CD14-positive monocyte (primary cell): ENCODE data around the gene CNTN4. TPM values are rescaled to one million over a fixed set of nuclear protein-coding genes. Genes with fewer than 3 reads are reported as not detected.

Source experiments
- DNase-seq, 3 donors: peaks; one replicate each; pipeline ENCODE4 v3.0.0-alpha.2; 2011 to 2022
- H2AFZ ChIP-seq: 2 replicates; pipeline ENCODE4 v1.6.0; 2012; ENCODE audit warnings: mild to moderate bottlenecking, low read depth, low read length, inconsistent platforms; ENCODE audit not compliant: insufficient read depth, poor library complexity, severe bottlenecking
- H3K27ac ChIP-seq, 2 donors: 1 replicate in 1 of 2; 2 replicates in 1 of 2; pipeline ENCODE4 v1.5.1; 2012 to 2013; ENCODE audit warnings: low read length in 2 of 2, control low read depth in 1 of 2, inconsistent platforms in 1 of 2, low read depth in 1 of 2, mild to moderate bottlenecking in 1 of 2
- H3K27me3 ChIP-seq, 2 donors: one replicate each; pipeline versions ENCODE4 v1.6.0 to v1.6.1; 2011 to 2013; ENCODE audit warnings: low read length in 2 of 2; ENCODE audit not compliant: control insufficient read depth in 2 of 2, insufficient read depth in 2 of 2
- H3K36me3 ChIP-seq, 2 donors: replicated peaks in 1 of 2; 1 replicate in 1 of 2; 2 replicates in 1 of 2; pipeline versions ENCODE4 v1.5.1 to v1.6.1; 2012 to 2013; ENCODE audit warnings: low read length in 2 of 2, control low read depth in 1 of 2, inconsistent platforms in 1 of 2, mild to moderate bottlenecking in 1 of 2; ENCODE audit not compliant: insufficient read depth in 2 of 2, control insufficient read depth in 1 of 2
- H3K4me1 ChIP-seq, 2 donors: 1 replicate in 1 of 2; 2 replicates in 1 of 2; pipeline versions ENCODE4 v1.5.1 to v1.6.1; 2012 to 2013; ENCODE audit warnings: low read length in 2 of 2, control low read depth in 1 of 2, inconsistent platforms in 1 of 2, mild to moderate bottlenecking in 1 of 2, moderate library complexity in 1 of 2; ENCODE audit not compliant: insufficient read depth in 2 of 2, control insufficient read depth in 1 of 2
- H3K4me2 ChIP-seq: replicated peaks from 2 replicates; pipeline ENCODE3; 2012; ENCODE audit warnings: low read length, moderate library complexity, mild to moderate bottlenecking; ENCODE audit not compliant: poor library complexity, severe bottlenecking; ENCODE audit errors: extremely low read depth
- H3K4me3 ChIP-seq, 3 experiments: fragments of 200-600 bp in 1 of 3; sonication (generic) in 1 of 3; replicated peaks in 1 of 3; 1 replicate in 2 of 3; 2 replicates in 1 of 3; pipeline ENCODE4 v1.5.1; 2011 to 2013; ENCODE audit warnings: low read length in 3 of 3, mild to moderate bottlenecking in 3 of 3, control low read depth in 2 of 3, low read depth in 2 of 3, inconsistent platforms in 1 of 3, moderate library complexity in 1 of 3
- H3K79me2 ChIP-seq: 2 replicates; pipeline ENCODE4 v1.6.0; 2012; ENCODE audit warnings: mild to moderate bottlenecking, control low read depth, inconsistent platforms, low read length, moderate library complexity; ENCODE audit not compliant: insufficient read depth
- H3K9ac ChIP-seq: 2 replicates; pipeline ENCODE4 v1.6.0; 2017; ENCODE audit warnings: low read length, mild to moderate bottlenecking; ENCODE audit not compliant: insufficient read depth, poor library complexity, severe bottlenecking
- H3K9me3 ChIP-seq, 2 donors: replicated peaks in 1 of 2; 1 replicate in 1 of 2; 2 replicates in 1 of 2; pipeline versions ENCODE4 v1.5.1 to v1.6.1; 2012 to 2013; ENCODE audit warnings: low read length in 2 of 2, control low read depth in 1 of 2; ENCODE audit not compliant: control insufficient read depth in 1 of 2, insufficient read depth in 1 of 2
- H4K20me1 ChIP-seq: 2 replicates; pipeline ENCODE4 v1.6.0; 2012; ENCODE audit warnings: mild to moderate bottlenecking, low read length, control low read depth, moderate library complexity; ENCODE audit not compliant: insufficient read depth
- H3K27ac Mint-ChIP-seq, 7 donors: one replicate each; pipeline ENCODE4 v1.8.0; 2020; ENCODE audit warnings: mild to moderate bottlenecking in 7 of 7, mixed read lengths in 7 of 7, moderate library complexity in 6 of 7, inconsistent platforms in 2 of 7
- H3K27me3 Mint-ChIP-seq, 3 donors: one replicate each; pipeline ENCODE4 v1.8.0; 2021 to 2022; ENCODE audit warnings: low read depth in 3 of 3, mild to moderate bottlenecking in 3 of 3, mixed read lengths in 3 of 3, moderate library complexity in 3 of 3, inconsistent platforms in 1 of 3
- H3K36me3 Mint-ChIP-seq, 2 donors: one replicate each; pipeline ENCODE4 v1.8.0; 2020; ENCODE audit warnings: mixed read lengths in 2 of 2, inconsistent platforms in 1 of 2, mild to moderate bottlenecking in 1 of 2
- H3K4me1 Mint-ChIP-seq: one replicate; pipeline ENCODE4 v1.8.0; 2020; ENCODE audit warnings: mild to moderate bottlenecking, mixed read lengths
- H3K4me3 Mint-ChIP-seq, 2 donors: one replicate each; pipeline ENCODE4 v1.8.0; 2020; ENCODE audit warnings: mild to moderate bottlenecking in 2 of 2, mixed read lengths in 2 of 2, moderate library complexity in 1 of 2
- H3K9me3 Mint-ChIP-seq, 7 donors: one replicate each; pipeline ENCODE4 v1.8.0; 2020 to 2022; ENCODE audit warnings: mixed read lengths in 7 of 7, mild to moderate bottlenecking in 6 of 7, moderate library complexity in 6 of 7, inconsistent platforms in 2 of 7
- CTCF ChIP-seq: fragments of 200-600 bp; IDR thresholded peaks from one replicate; pipeline ENCODE4 v1.8.0; 2022; ENCODE audit warnings: antibody characterized with exemption, mild to moderate bottlenecking
- WGBS: methylation state at CpG from one replicate; pipeline ENCODE4 v1.1.5; 2013; ENCODE audit warnings: missing lambda C conversion rate; ENCODE audit not compliant: insufficient coverage; 5-methylcytosine and 5-hydroxymethylcytosine counted together
- intact Hi-C, 2 donors: fragments of 100-400 bp; cut with micrococcal nuclease; formaldehyde crosslinking; loops; one replicate each; pipeline versions ENCODE4 v1.15.0 to v1.15.1; 2023
- polyA plus RNA-seq, 3 donors: library from polyadenylated mRNA; depleted of rRNA in 1 of 3; unstranded in 2 of 3; stranded (reverse) in 1 of 3; fragments of 300-500 nt in 2 of 3; fragments of >200 nt in 1 of 3; fragmentation: Illumina TruSeq in 2 of 3; gene quantifications; 1 replicate in 2 of 3; 2 replicates in 1 of 3; pipeline ENCODE4 v1.2.3, GENCODE V29; 2012 to 2021

Gene CNTN4
- polyA plus RNA-seq, 3 donors: not detected

GRCh38 chr3:2504912-2505311, 406.2 kb downstream of the CNTN4 start:
- no peak overlapping the region for H3K27ac Mint-ChIP-seq
- no peaks in the 10 kb centered on the region for H3K36me3 ChIP-seq
- no peak overlapping the region for H3K4me2 ChIP-seq
- H3K79me2 ChIP-seq: no peaks in the 10 kb centered on the region
- H3K27me3 ChIP-seq: no peaks in the 10 kb centered on the region
- intact Hi-C loops: no loop called here
- H3K9me3 Mint-ChIP-seq: peaks cover 0 to 9% (median 2%) of the 10 kb centered on the region in 7 donors
- H3K36me3 Mint-ChIP-seq: no peaks in the 10 kb centered on the region
- no peak overlapping the region for H3K4me3 ChIP-seq
- no peak overlapping the region for H3K27ac ChIP-seq
- H2AFZ ChIP-seq: no peak overlapping the region
- H3K9ac ChIP-seq: no peak overlapping the region
- no peak for DNase-seq
- no peaks in the 10 kb centered on the region for H4K20me1 ChIP-seq
- peaks cover 0 to 3% of the 10 kb centered on the region in 2 donors for H3K9me3 ChIP-seq
- TF ChIP-seq CTCF: no peak
- no peaks in the 10 kb centered on the region for H3K4me1 ChIP-seq
- H3K4me3 Mint-ChIP-seq: no peak overlapping the region
- no peaks in the 10 kb centered on the region for H3K27me3 Mint-ChIP-seq
- H3K4me1 Mint-ChIP-seq: no peaks in the 10 kb centered on the region
- 42% methylated on average over 2 of the region's 2 CpGs for WGBS

GRCh38 chr3:2506776-2507175, 408.1 kb downstream of the CNTN4 start:
- H2AFZ ChIP-seq: no peak overlapping the region
- H3K9ac ChIP-seq: no peak overlapping the region
- no peaks in the 10 kb centered on the region for H3K36me3 ChIP-seq
- no peak overlapping the region for H3K4me2 ChIP-seq
- H3K4me3 ChIP-seq: no peak overlapping the region
- Mint-ChIP-seq H3K27me3 (no peaks in the 10 kb centered on the region), H3K9me3 (peaks cover 0 to 9% (median 2%) of the 10 kb centered on the region in 7 donors), H3K4me1 (no peaks in the 10 kb centered on the region), H3K4me3 (no peak overlapping the region), H3K36me3 (no peaks in the 10 kb centered on the region), H3K27ac (no peak overlapping the region)
- no peaks in the 10 kb centered on the region for H4K20me1 ChIP-seq
- intact Hi-C loops: no loop called here
- peaks cover 0 to 3% of the 10 kb centered on the region in 2 donors for H3K9me3 ChIP-seq
- 93% methylated on average over 5 of the region's 8 CpGs for WGBS
- no peak for TF ChIP-seq CTCF
- no peaks in the 10 kb centered on the region for H3K27me3 ChIP-seq
- no peaks in the 10 kb centered on the region for H3K79me2 ChIP-seq
- H3K4me1 ChIP-seq: no peaks in the 10 kb centered on the region
- no peak for DNase-seq
- H3K27ac ChIP-seq: no peak overlapping the region
